MCF 10A (cell line): Measurements from ENCODE around the gene ANKRD44. TPM values are rescaled to one million over a fixed set of nuclear protein-coding genes. Genes with fewer than 3 reads are reported as not detected.
"Not testable (repeated sequence)": the region's sequence is repeated elsewhere in the genome, so short reads cannot be mapped to it uniquely, and the experiment has no call there.

Experiments
- BruUV-seq: library from RNA; stranded (reverse); fragments of 400-500 nt; replicated peaks from 2 replicates; lab custom pipeline; 2021; lab: Mats Ljungman, UMichigan
- CTCF ChIA-PET: fragments of 300-600 bp; sonication (Branson Sonifier 250); formaldehyde crosslinking; extraction: SDS; loops from one replicate; lab custom pipeline; 2021; ENCODE audit warnings: antibody characterized with exemption, inconsistent platforms; lab: Yijun Ruan, JAX
- POLR2A ChIA-PET: fragments of 300-600, 350-650 bp; sonication (Branson Sonifier 250); formaldehyde crosslinking; extraction: SDS; loops from one replicate; lab custom pipeline; 2020; ENCODE audit warnings: antibody characterized with exemption, inconsistent platforms; lab: Yijun Ruan, JAX
- DNase-seq: peaks from one replicate; pipeline ENCODE4 v3.0.0-alpha.2; 2018; ENCODE audit not compliant: unreplicated experiment
- H3K27ac Mint-ChIP-seq: one replicate; pipeline ENCODE4 v1.8.0; 2022; ENCODE audit warnings: mild to moderate bottlenecking, low read depth, mixed read lengths; ENCODE audit not compliant: unreplicated experiment
- H3K27me3 Mint-ChIP-seq: one replicate; pipeline ENCODE4 v1.8.0; 2022; ENCODE audit warnings: mixed read lengths; ENCODE audit not compliant: insufficient read depth, unreplicated experiment
- H3K36me3 Mint-ChIP-seq: one replicate; pipeline ENCODE4 v1.8.0; 2022; ENCODE audit warnings: mild to moderate bottlenecking, moderate library complexity, mixed read lengths; ENCODE audit not compliant: insufficient read depth, unreplicated experiment
- H3K4me1 Mint-ChIP-seq: one replicate; pipeline ENCODE4 v1.8.0; 2022; ENCODE audit warnings: mixed read lengths; ENCODE audit not compliant: insufficient read depth, unreplicated experiment
- H3K4me3 Mint-ChIP-seq: one replicate; pipeline ENCODE4 v1.8.0; 2022; ENCODE audit warnings: mild to moderate bottlenecking, moderate library complexity, mixed read lengths; ENCODE audit not compliant: unreplicated experiment
- H3K9me3 Mint-ChIP-seq: one replicate; pipeline ENCODE4 v1.8.0; 2022; ENCODE audit warnings: mixed read lengths; ENCODE audit not compliant: unreplicated experiment
- CTCF ChIP-seq: fragments of 200-600 bp; IDR thresholded peaks from one replicate; pipeline ENCODE4 v1.8.0; 2022; ENCODE audit warnings: antibody characterized with exemption, mild to moderate bottlenecking; ENCODE audit not compliant: unreplicated experiment
- intact Hi-C: fragments of 100-400 bp; cut with micrococcal nuclease; formaldehyde crosslinking; loops from 2 replicates; pipeline ENCODE4 v1.14.1; 2022
- total RNA-seq: library from RNA; stranded (reverse); gene quantifications from 2 replicates; pipeline ENCODE4 v1.2.3, GENCODE V29; 2022

Gene ANKRD44
- total RNA-seq, 1 experiment from 2014 or later = 6.9 TPM

GRCh38 chr2:197071213-197071612 is 239.4 kb downstream of the ANKRD44 start:
- intact Hi-C loops = no loop called here

GRCh38 chr2:197069958-197070357 is 240.6 kb downstream of the ANKRD44 start:
- POLR2A ChIA-PET = no interaction called here
- TF ChIP-seq CTCF = no peak
- no peak overlapping the region for H3K4me3 Mint-ChIP-seq
- no peaks in the 10 kb centered on the region for H3K27me3 Mint-ChIP-seq
- BruUV-seq = no TSS peak
- H3K36me3 Mint-ChIP-seq = no peaks in the 10 kb centered on the region
- H3K4me1 Mint-ChIP-seq = no peaks in the 10 kb centered on the region
- CTCF ChIA-PET = no interaction called here
- intact Hi-C loops = no loop called here
- H3K9me3 Mint-ChIP-seq = no peaks in the 10 kb centered on the region
- DNase-seq = no peak
- H3K27ac Mint-ChIP-seq = no peak overlapping the region

More at GRCh38 chr2:197071213-197071612, 239.4 kb downstream of the ANKRD44 start:
- Mint-ChIP-seq H3K9me3 (no peaks in the 10 kb centered on the region), H3K27me3 (no peaks in the 10 kb centered on the region), H3K4me3 (no peak overlapping the region), H3K36me3 (no peaks in the 10 kb centered on the region), H3K4me1 (no peaks in the 10 kb centered on the region), H3K27ac (no peak overlapping the region)
- no TSS peak for BruUV-seq
- TF ChIP-seq CTCF = no peak
- ChIA-PET POLR2A (no interaction called here), CTCF (no interaction called here)
- DNase-seq = no peak

GRCh38 chr2:197062574-197062973 is 248.0 kb downstream of the ANKRD44 start:
- BruUV-seq, CTCF ChIA-PET, H3K27me3 Mint-ChIP-seq, H3K9me3 Mint-ChIP-seq, H3K36me3 Mint-ChIP-seq, H3K4me1 Mint-ChIP-seq, intact Hi-C loops, DNase-seq, H3K4me3 Mint-ChIP-seq, H3K27ac Mint-ChIP-seq, POLR2A ChIA-PET: not testable (repeated sequence)

GRCh38 chr2:197059477-197059876 is 251.1 kb downstream of the ANKRD44 start:
- H3K4me3 Mint-ChIP-seq = no peak overlapping the region
- POLR2A ChIA-PET = no interaction called here
- no peak for DNase-seq
- no TSS peak for BruUV-seq
- H3K27ac Mint-ChIP-seq = no peak overlapping the region
- no peak for TF ChIP-seq CTCF
- peaks cover 7% of the 10 kb centered on the region for H3K9me3 Mint-ChIP-seq
- no peaks in the 10 kb centered on the region for H3K4me1 Mint-ChIP-seq
- no peaks in the 10 kb centered on the region for H3K27me3 Mint-ChIP-seq
- CTCF ChIA-PET = no interaction called here
- intact Hi-C loops = no loop called here
- H3K36me3 Mint-ChIP-seq = no peaks in the 10 kb centered on the region
